HG03025 (cell line): ENCODE data around the gene PRICKLE1.

ENCODE experiments used
- ATAC-seq: cut with Tn5 transposase; IDR thresholded peaks from one replicate; pipeline ENCODE4 v1.9.1; 2021; ENCODE audit warnings: mild to moderate bottlenecking, moderate library complexity; ENCODE audit not compliant: unreplicated experiment, low FRiP score

The PRICKLE1 gene

GRCh38 chr12:42589465-42590329 lies at the start of gene PRICKLE1:
TSS of gene PRICKLE1 (minus strand) at chr12:42589746. CDS start at chr12:42472516, 117,230 bp downstream.
- peak; percentile 82 for ATAC-seq

- ATAC-seq, result no peak
These were observed 49.2 kb upstream of the PRICKLE1 start for GRCh38 chr12:42638697-42639096.

GRCh38 chr12:42638011-42638410 lies 48.5 kb upstream of the PRICKLE1 start:
- ATAC-seq, result no peak

- ATAC-seq, result no peak
These were observed 47.4 kb upstream of the PRICKLE1 start for GRCh38 chr12:42636993-42637392.

GRCh38 chr12:42633594-42633993 lies 44.0 kb upstream of the PRICKLE1 start:
- ATAC-seq, result no peak

- ATAC-seq, result no peak
These were observed 42.0 kb upstream of the PRICKLE1 start for GRCh38 chr12:42631513-42631912.

- ATAC-seq, result no peak
These were observed 40.8 kb upstream of the PRICKLE1 start for GRCh38 chr12:42630314-42630713.

GRCh38 chr12:42627151-42627550 lies 37.6 kb upstream of the PRICKLE1 start:
- ATAC-seq, result no peak

GRCh38 chr12:42625611-42626010 lies 36.1 kb upstream of the PRICKLE1 start:
- no peak for ATAC-seq

GRCh38 chr12:42617622-42618021 lies 28.1 kb upstream of the PRICKLE1 start:
- no peak for ATAC-seq

GRCh38 chr12:42615006-42615405 lies 25.5 kb upstream of the PRICKLE1 start:
- no peak for ATAC-seq

- no peak for ATAC-seq
These were observed 22.7 kb upstream of the PRICKLE1 start for GRCh38 chr12:42612231-42612613.

GRCh38 chr12:42611571-42612230 lies 22.2 kb upstream of the PRICKLE1 start:
- ATAC-seq, result no peak

GRCh38 chr12:42609605-42610004 lies 20.1 kb upstream of the PRICKLE1 start:
- no peak for ATAC-seq

GRCh38 chr12:42608196-42608825 lies 18.8 kb upstream of the PRICKLE1 start:
- ATAC-seq, result no peak

- no peak for ATAC-seq
These were observed 18.1 kb upstream of the PRICKLE1 start for GRCh38 chr12:42607584-42608058.

GRCh38 chr12:42606471-42606870 lies 16.9 kb upstream of the PRICKLE1 start:
- ATAC-seq, result no peak

GRCh38 chr12:42605685-42606084 lies 16.1 kb upstream of the PRICKLE1 start:
- ATAC-seq, result no peak

- no peak for ATAC-seq
These were observed 13.9 kb upstream of the PRICKLE1 start for GRCh38 chr12:42603246-42603990.

GRCh38 chr12:42593874-42594273 lies 4.3 kb upstream of the PRICKLE1 start:
- ATAC-seq, result no peak
